ENCODE results near the gene FMN1. TPM values are rescaled to one million over a fixed set of nuclear protein-coding genes. Genes with fewer than 3 reads are reported as not detected.
A peak's percentile ranks its signal among the peaks of the same experiment; 100 is the strongest.

FMN1 gene
- total and polyA plus RNA-seq, 7 experiments from 2014 or later, result 0.02 to 32.2 (median 1.0) TPM; not detected in 1

DNA sequence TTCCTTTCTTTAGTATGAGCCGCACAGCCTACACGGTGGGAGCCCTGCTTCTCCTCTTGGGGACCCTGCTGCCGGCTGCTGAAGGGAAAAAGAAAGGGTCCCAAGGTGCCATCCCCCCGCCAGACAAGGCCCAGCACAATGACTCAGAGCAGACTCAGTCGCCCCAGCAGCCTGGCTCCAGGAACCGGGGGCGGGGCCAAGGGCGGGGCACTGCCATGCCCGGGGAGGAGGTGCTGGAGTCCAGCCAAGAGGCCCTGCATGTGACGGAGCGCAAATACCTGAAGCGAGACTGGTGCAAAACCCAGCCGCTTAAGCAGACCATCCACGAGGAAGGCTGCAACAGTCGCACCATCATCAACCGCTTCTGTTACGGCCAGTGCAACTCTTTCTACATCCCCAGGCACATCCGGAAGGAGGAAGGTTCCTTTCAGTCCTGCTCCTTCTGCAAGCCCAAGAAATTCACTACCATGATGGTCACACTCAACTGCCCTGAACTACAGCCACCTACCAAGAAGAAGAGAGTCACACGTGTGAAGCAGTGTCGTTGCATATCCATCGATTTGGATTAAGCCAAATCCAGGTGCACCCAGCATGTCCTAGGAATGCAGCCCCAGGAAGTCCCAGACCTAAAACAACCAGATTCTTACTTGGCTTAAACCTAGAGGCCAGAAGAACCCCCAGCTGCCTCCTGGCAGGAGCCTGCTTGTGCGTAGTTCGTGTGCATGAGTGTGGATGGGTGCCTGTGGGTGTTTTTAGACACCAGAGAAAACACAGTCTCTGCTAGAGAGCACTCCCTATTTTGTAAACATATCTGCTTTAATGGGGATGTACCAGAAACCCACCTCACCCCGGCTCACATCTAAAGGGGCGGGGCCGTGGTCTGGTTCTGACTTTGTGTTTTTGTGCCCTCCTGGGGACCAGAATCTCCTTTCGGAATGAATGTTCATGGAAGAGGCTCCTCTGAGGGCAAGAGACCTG is 463.5 kb downstream of the FMN1 start:
- CTCF ChIA-PET, result no interaction called here
- ATAC-seq (no peak), DNase-seq (peak in 1 of 9 donors; percentile 1)
- Mint-ChIP-seq H3K27me3 (peaks cover 49 to 66% (median 57%) of the 10 kb centered on the region in 5 donors), H3K4me1 (no peaks in the 10 kb centered on the region), H3K9me3 (peaks cover 0 to 14% (median 5%) of the 10 kb centered on the region in 11 donors), H3K4me3 (no peak overlapping the region), H3K27ac (no peak overlapping the region), H3K36me3 (peaks cover 0 to 5% (median 0%) of the 10 kb centered on the region in 5 donors)
- peaks cover 0 to 5% of the 10 kb centered on the region in 2 donors for H3K27me3 ChIP-seq (ENCODE audit: control insufficient read depth in 2 of 2, insufficient read depth in 2 of 2, low read length in 2 of 2)
- H3K27ac ChIP-seq (ENCODE audit: low read depth, low read length), result no peak overlapping the region
- H3K4me3 ChIP-seq (ENCODE audit: low read length), result no peak overlapping the region
- H3K4me1 ChIP-seq (ENCODE audit: control insufficient read depth in 2 of 2, insufficient read depth in 2 of 2, low read length in 2 of 2), result no peaks in the 10 kb centered on the region
- no peaks in the 10 kb centered on the region for H3K36me3 ChIP-seq (ENCODE audit: control insufficient read depth in 2 of 3, insufficient read depth in 3 of 3, low read length in 3 of 3)
- POLR2A ChIA-PET, result no interaction called here
- intact Hi-C loops (cut with micrococcal nuclease), result no loop called here
- H3K9me3 ChIP-seq (ENCODE audit: control insufficient read depth in 2 of 3, low read length in 3 of 3), result no peaks in the 10 kb centered on the region

DNA sequence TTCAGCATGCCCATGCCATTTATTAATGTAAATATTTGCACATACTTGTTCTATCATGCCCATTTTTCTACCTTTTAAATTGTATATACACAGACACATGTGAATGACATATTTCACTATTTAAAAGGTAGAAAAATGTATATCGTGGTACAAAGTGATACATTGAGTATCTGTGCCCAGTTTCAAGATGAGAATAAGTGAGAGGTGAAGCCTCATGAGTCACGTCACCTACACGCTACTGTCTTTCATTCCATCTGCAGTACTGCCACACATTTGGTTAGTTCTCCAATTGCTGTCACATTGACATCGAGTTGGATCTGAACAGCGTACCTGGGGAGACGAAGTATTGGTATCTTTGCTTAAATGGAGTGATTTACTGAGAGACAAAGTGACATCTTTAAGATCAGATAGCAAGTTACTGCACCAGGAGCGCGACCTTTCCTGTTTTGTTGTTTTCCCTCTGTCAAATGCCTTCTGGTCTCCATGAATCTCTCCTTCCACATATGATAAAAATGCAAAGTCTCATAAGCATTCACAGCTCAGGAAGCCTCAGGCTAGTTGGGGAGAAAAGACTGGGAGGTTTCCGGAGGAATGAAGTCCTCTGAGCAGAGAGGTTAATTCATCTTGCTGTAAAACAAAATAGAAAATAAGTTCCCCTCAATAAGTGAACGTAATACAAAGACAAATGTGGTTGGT is 464.7 kb downstream of the FMN1 start:
- no peaks in the 10 kb centered on the region for H3K4me1 ChIP-seq (ENCODE audit: control insufficient read depth in 2 of 2, insufficient read depth in 2 of 2, low read length in 2 of 2)
- H3K4me1 Mint-ChIP-seq, result no peaks in the 10 kb centered on the region
- ChIA-PET CTCF (no interaction called here), POLR2A (no interaction called here)
- peaks cover 0 to 5% (median 0%) of the 10 kb centered on the region in 5 donors for H3K36me3 Mint-ChIP-seq
- H3K27me3 ChIP-seq (ENCODE audit: control insufficient read depth in 2 of 2, insufficient read depth in 2 of 2, low read length in 2 of 2), result peaks cover 0 to 5% of the 10 kb centered on the region in 2 donors
- no peak overlapping the region for H3K4me3 Mint-ChIP-seq
- no peak for DNase-seq
- H3K4me3 ChIP-seq (ENCODE audit: low read length), result no peak overlapping the region
- H3K36me3 ChIP-seq (ENCODE audit: control insufficient read depth in 2 of 3, insufficient read depth in 3 of 3, low read length in 3 of 3), result no peaks in the 10 kb centered on the region
- H3K27ac Mint-ChIP-seq, result no peak overlapping the region
- ATAC-seq, result no peak
- intact Hi-C loops (cut with micrococcal nuclease), result no loop called here
- H3K9me3 ChIP-seq (ENCODE audit: control insufficient read depth in 2 of 3, low read length in 3 of 3), result no peaks in the 10 kb centered on the region
- H3K27me3 Mint-ChIP-seq, result peaks cover 50 to 71% (median 58%) of the 10 kb centered on the region in 5 donors
- H3K9me3 Mint-ChIP-seq, result peaks cover 0 to 14% (median 5%) of the 10 kb centered on the region in 11 donors
- H3K27ac ChIP-seq (ENCODE audit: low read depth, low read length), result no peak overlapping the region

GRCh38 chr15:32723171-32723948 is 471.2 kb downstream of the FMN1 start:
- Histone ChIP-seq H3K36me3 (ENCODE audit: control insufficient read depth in 2 of 3, insufficient read depth in 3 of 3, low read length in 3 of 3) (no peaks in the 10 kb centered on the region), H3K27me3 (ENCODE audit: control insufficient read depth in 2 of 2, insufficient read depth in 2 of 2, low read length in 2 of 2) (no peaks in the 10 kb centered on the region), H3K9me3 (ENCODE audit: control insufficient read depth in 2 of 3, low read length in 3 of 3) (no peaks in the 10 kb centered on the region), H3K4me3 (ENCODE audit: low read length) (no peak overlapping the region), H3K27ac (ENCODE audit: low read depth, low read length) (no peak overlapping the region), H3K4me1 (ENCODE audit: control insufficient read depth in 2 of 2, insufficient read depth in 2 of 2, low read length in 2 of 2) (no peaks in the 10 kb centered on the region)
- Mint-ChIP-seq H3K27me3 (peaks cover 65 to 75% (median 70%) of the 10 kb centered on the region in 5 donors), H3K9me3 (peaks cover 0 to 9% (median 4%) of the 10 kb centered on the region in 11 donors), H3K4me3 (no peak overlapping the region), H3K36me3 (no peaks in the 10 kb centered on the region), H3K4me1 (peaks cover 6 to 13% (median 10%) of the 10 kb centered on the region in 7 donors), H3K27ac (no peak overlapping the region)
- intact Hi-C loops (cut with micrococcal nuclease), result no loop called here
- CTCF ChIA-PET, result no interaction called here
- POLR2A ChIA-PET, result no interaction called here
- no peak for ATAC-seq
- no peak for DNase-seq

DNA sequence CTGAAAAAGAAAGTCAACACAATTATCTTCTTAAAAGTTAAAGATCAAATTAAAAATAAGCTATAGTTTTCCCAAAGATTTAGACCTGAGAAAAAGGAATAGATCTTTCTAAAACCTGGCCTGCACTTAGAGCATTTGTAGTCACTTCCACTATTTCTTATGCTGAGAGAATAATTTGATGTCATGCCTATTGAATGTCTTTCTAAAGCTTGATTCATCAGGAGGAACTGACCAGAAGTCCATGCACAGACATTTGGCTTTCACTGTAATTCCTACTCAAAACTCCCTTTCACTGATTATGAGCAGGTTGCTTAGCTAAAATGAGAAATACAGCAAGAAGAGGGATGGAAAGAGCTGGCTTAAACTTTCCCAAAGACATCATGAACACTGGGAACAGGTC is 472.4 kb downstream of the FMN1 start:
- Histone ChIP-seq H3K9me3 (ENCODE audit: control insufficient read depth in 2 of 3, low read length in 3 of 3) (no peaks in the 10 kb centered on the region), H3K36me3 (ENCODE audit: control insufficient read depth in 2 of 3, insufficient read depth in 3 of 3, low read length in 3 of 3) (no peaks in the 10 kb centered on the region), H3K4me3 (ENCODE audit: low read length) (no peak overlapping the region), H3K4me1 (ENCODE audit: control insufficient read depth in 2 of 2, insufficient read depth in 2 of 2, low read length in 2 of 2) (no peaks in the 10 kb centered on the region), H3K27ac (ENCODE audit: low read depth, low read length) (no peak overlapping the region), H3K27me3 (ENCODE audit: control insufficient read depth in 2 of 2, insufficient read depth in 2 of 2, low read length in 2 of 2) (no peaks in the 10 kb centered on the region)
- Mint-ChIP-seq H3K36me3 (no peaks in the 10 kb centered on the region), H3K27me3 (peaks cover 60 to 78% (median 71%) of the 10 kb centered on the region in 5 donors), H3K4me1 (peaks cover 9 to 19% (median 10%) of the 10 kb centered on the region in 7 donors), H3K9me3 (peaks cover 0 to 8% (median 4%) of the 10 kb centered on the region in 11 donors), H3K27ac (no peak overlapping the region), H3K4me3 (no peak overlapping the region)
- ChIA-PET CTCF (no interaction called here), POLR2A (no interaction called here)
- ATAC-seq (no peak), DNase-seq (no peak)
- intact Hi-C loops (cut with micrococcal nuclease), result no loop called here

DNA sequence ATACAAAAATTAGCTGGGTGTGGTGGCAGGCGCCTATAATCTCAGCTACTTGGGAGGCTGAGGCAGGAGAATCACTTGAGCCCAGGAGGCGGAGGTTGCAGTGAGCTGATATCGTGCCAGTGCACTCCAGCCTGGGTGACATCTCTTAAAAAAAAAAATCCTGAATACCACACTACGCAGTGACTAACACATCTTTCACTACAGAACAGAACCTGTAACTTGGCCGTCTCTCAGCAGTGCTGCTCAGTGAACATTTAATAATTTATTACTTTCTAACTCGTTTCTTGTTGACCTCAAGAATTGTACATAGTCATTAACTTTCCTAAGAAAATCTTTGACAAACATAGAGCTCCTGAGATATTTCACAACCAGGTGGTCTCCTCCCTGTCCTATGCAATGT is 472.9 kb downstream of the FMN1 start:
- no peaks in the 10 kb centered on the region for H3K27me3 ChIP-seq (ENCODE audit: control insufficient read depth in 2 of 2, insufficient read depth in 2 of 2, low read length in 2 of 2)

More for the DNA sequence above, 472.9 kb downstream of the FMN1 start:
- ATAC-seq (no peak), DNase-seq (no peak)
- Histone ChIP-seq H3K36me3 (ENCODE audit: control insufficient read depth in 2 of 3, insufficient read depth in 3 of 3, low read length in 3 of 3) (no peaks in the 10 kb centered on the region), H3K27ac (ENCODE audit: low read depth, low read length) (no peak overlapping the region), H3K4me3 (ENCODE audit: low read length) (no peak overlapping the region), H3K9me3 (ENCODE audit: control insufficient read depth in 2 of 3, low read length in 3 of 3) (no peaks in the 10 kb centered on the region), H3K4me1 (ENCODE audit: control insufficient read depth in 2 of 2, insufficient read depth in 2 of 2, low read length in 2 of 2) (no peaks in the 10 kb centered on the region)
- CTCF ChIA-PET, result no interaction called here
- H3K4me3 Mint-ChIP-seq, result no peak overlapping the region
- peaks cover 62 to 79% (median 74%) of the 10 kb centered on the region in 5 donors for H3K27me3 Mint-ChIP-seq
- POLR2A ChIA-PET, result no interaction called here
- H3K9me3 Mint-ChIP-seq, result peaks cover 0 to 7% (median 4%) of the 10 kb centered on the region in 11 donors
- H3K36me3 Mint-ChIP-seq, result no peaks in the 10 kb centered on the region
- intact Hi-C loops (cut with micrococcal nuclease), result no loop called here
- H3K27ac Mint-ChIP-seq, result no peak overlapping the region
- H3K4me1 Mint-ChIP-seq, result peaks cover 14 to 25% (median 15%) of the 10 kb centered on the region in 7 donors
